Activated CD4-positive, alpha-beta T cell treated with anti-CD3 and anti-CD28 coated beads, Interleukin-2, amount 10 ng/mL, durations not matched to agents 24 days and 14 days (primary cell): ENCODE results near the gene AGRP. TPM values are rescaled to one million over a fixed set of nuclear protein-coding genes. Genes with fewer than 3 reads are reported as not detected.
"Not testable (repeated sequence)": the region's sequence is repeated elsewhere in the genome, so short reads cannot be mapped to it uniquely, and the experiment has no call there.

ENCODE experiments used
- DNase-seq: peaks from one replicate; pipeline ENCODE4 v3.0.0; 2022
- H3K27ac Mint-ChIP-seq: one replicate; pipeline ENCODE4 v1.8.0; 2022; ENCODE audit warnings: mild to moderate bottlenecking, mixed read lengths
- H3K27me3 Mint-ChIP-seq: one replicate; pipeline ENCODE4 v1.8.0; 2022; ENCODE audit warnings: mixed read lengths
- H3K36me3 Mint-ChIP-seq: one replicate; pipeline ENCODE4 v1.8.0; 2022; ENCODE audit warnings: low read depth, mild to moderate bottlenecking, mixed read lengths
- H3K4me1 Mint-ChIP-seq: one replicate; pipeline ENCODE4 v1.8.0; 2021; ENCODE audit warnings: mixed read lengths
- H3K4me3 Mint-ChIP-seq: one replicate; pipeline ENCODE4 v1.8.0; 2022; ENCODE audit warnings: mild to moderate bottlenecking, moderate library complexity, mixed read lengths
- H3K9me3 Mint-ChIP-seq: one replicate; pipeline ENCODE4 v1.8.0; 2021; ENCODE audit warnings: mixed read lengths
- intact Hi-C: fragments of 100-400 bp; cut with micrococcal nuclease; formaldehyde crosslinking; loops from one replicate; pipeline ENCODE4 v1.15.1; 2023
- total RNA-seq: library from RNA; stranded (reverse); gene quantifications from 2 replicates; pipeline ENCODE4 v1.2.3, GENCODE V29; 2022

AGRP gene
- total RNA-seq, 1 donor from 2014 or later: not detected

GRCh38 chr16:67517661-67518423 lies 34.5 kb upstream of the AGRP start:
- H3K27ac Mint-ChIP-seq: no peak overlapping the region
- H3K36me3 Mint-ChIP-seq: no peaks in the 10 kb centered on the region
- intact Hi-C loops: no loop called here
- no peak for DNase-seq
- peaks cover 4% of the 10 kb centered on the region for H3K27me3 Mint-ChIP-seq
- no peaks in the 10 kb centered on the region for H3K9me3 Mint-ChIP-seq
- no peak overlapping the region for H3K4me3 Mint-ChIP-seq
- peaks cover 32% of the 10 kb centered on the region for H3K4me1 Mint-ChIP-seq

- intact Hi-C loops: no loop called here
- Mint-ChIP-seq H3K36me3 (no peaks in the 10 kb centered on the region), H3K9me3 (no peaks in the 10 kb centered on the region), H3K4me3 (no peak overlapping the region), H3K27ac (no peak overlapping the region), H3K4me1 (peaks cover 29% of the 10 kb centered on the region), H3K27me3 (peaks cover 2% of the 10 kb centered on the region)
- DNase-seq: no peak
Measured at GRCh38 chr16:67517155-67517445, 33.8 kb upstream of the AGRP start.

- peaks cover 28% of the 10 kb centered on the region for H3K4me1 Mint-ChIP-seq
- no peaks in the 10 kb centered on the region for H3K36me3 Mint-ChIP-seq
- intact Hi-C loops: no loop called here
Measured at GRCh38 chr16:67516296-67517154, 33.2 kb upstream of the AGRP start.

GRCh38 chr16:67514382-67514828 lies 31.1 kb upstream of the AGRP start:
- peak; percentile 94 for DNase-seq
- intact Hi-C loops: loop anchor here (1.0 kb wide), 2 partner anchors 20 to 33 kb away; partner anchors contain the start of gene ATP6V0D1
- peaks cover 12% of the 10 kb centered on the region for H3K4me1 Mint-ChIP-seq
- H3K27me3 Mint-ChIP-seq: no peaks in the 10 kb centered on the region
- no peak overlapping the region for H3K4me3 Mint-ChIP-seq
- H3K36me3 Mint-ChIP-seq: no peaks in the 10 kb centered on the region
- H3K27ac Mint-ChIP-seq: peak overlapping the region; percentile 84
- H3K9me3 Mint-ChIP-seq: no peaks in the 10 kb centered on the region

More at GRCh38 chr16:67516296-67517154, 33.2 kb upstream of the AGRP start:
- Mint-ChIP-seq H3K27ac (no peak overlapping the region), H3K4me3 (no peak overlapping the region), H3K9me3 (no peaks in the 10 kb centered on the region), H3K27me3 (peaks cover 2% of the 10 kb centered on the region)
- DNase-seq: no peak

GRCh38 chr16:67513892-67514291 lies 30.5 kb upstream of the AGRP start:
- not testable (repeated sequence) for H3K4me3 Mint-ChIP-seq, H3K9me3 Mint-ChIP-seq, H3K4me1 Mint-ChIP-seq, H3K36me3 Mint-ChIP-seq, DNase-seq, H3K27ac Mint-ChIP-seq, H3K27me3 Mint-ChIP-seq
- intact Hi-C loops: loop anchor here (1.0 kb wide), 2 partner anchors 20 to 33 kb away; partner anchors contain the start of gene ATP6V0D1

- H3K27ac Mint-ChIP-seq: no peak overlapping the region
- DNase-seq: no peak
- peaks cover 22% of the 10 kb centered on the region for H3K4me1 Mint-ChIP-seq
- peaks cover 5% of the 10 kb centered on the region for H3K36me3 Mint-ChIP-seq
- H3K9me3 Mint-ChIP-seq: no peaks in the 10 kb centered on the region
- no peak overlapping the region for H3K4me3 Mint-ChIP-seq
- H3K27me3 Mint-ChIP-seq: no peaks in the 10 kb centered on the region
- intact Hi-C loops: no loop called here
Measured at GRCh38 chr16:67509016-67509415, 25.7 kb upstream of the AGRP start.

GRCh38 chr16:67506468-67506867 lies 23.1 kb upstream of the AGRP start:
- no peak overlapping the region for H3K27ac Mint-ChIP-seq
- peaks cover 11% of the 10 kb centered on the region for H3K36me3 Mint-ChIP-seq
- H3K27me3 Mint-ChIP-seq: no peaks in the 10 kb centered on the region
- no peak for DNase-seq
- intact Hi-C loops: no loop called here
- no peak overlapping the region for H3K4me3 Mint-ChIP-seq
- H3K4me1 Mint-ChIP-seq: peaks cover 32% of the 10 kb centered on the region
- no peaks in the 10 kb centered on the region for H3K9me3 Mint-ChIP-seq

- Mint-ChIP-seq H3K4me3 (peak overlapping the region; percentile 41), H3K9me3 (no peaks in the 10 kb centered on the region), H3K27ac (peak overlapping the region; percentile 83), H3K27me3 (no peaks in the 10 kb centered on the region), H3K4me1 (peaks cover 32% of the 10 kb centered on the region), H3K36me3 (peaks cover 15% of the 10 kb centered on the region)
- intact Hi-C loops: no loop called here
- DNase-seq: peak; percentile 90
Measured at GRCh38 chr16:67504031-67505021, 21.0 kb upstream of the AGRP start.

- Mint-ChIP-seq H3K4me3 (no peak overlapping the region), H3K36me3 (peaks cover 12% of the 10 kb centered on the region), H3K4me1 (peaks cover 16% of the 10 kb centered on the region), H3K27ac (no peak overlapping the region), H3K27me3 (no peaks in the 10 kb centered on the region), H3K9me3 (no peaks in the 10 kb centered on the region)
- DNase-seq: no peak
- intact Hi-C loops: no loop called here
Measured at GRCh38 chr16:67499106-67499505, 15.8 kb upstream of the AGRP start.

GRCh38 chr16:67490335-67491096 lies 7.2 kb upstream of the AGRP start:
- H3K27ac Mint-ChIP-seq: no peak overlapping the region

GRCh38 chr16:67489401-67490083 lies 6.2 kb upstream of the AGRP start:
- intact Hi-C loops: loop anchor here (10.0 kb wide), 1 partner anchor 315 kb away; the partner anchor contains the start of genes RANBP10 and TSNAXIP1
- Mint-ChIP-seq H3K36me3 (peaks cover 8% of the 10 kb centered on the region), H3K27me3 (no peaks in the 10 kb centered on the region), H3K4me3 (no peak overlapping the region), H3K9me3 (no peaks in the 10 kb centered on the region), H3K4me1 (peaks cover 8% of the 10 kb centered on the region), H3K27ac (no peak overlapping the region)
- DNase-seq: no peak

More at GRCh38 chr16:67490335-67491096, 7.2 kb upstream of the AGRP start:
- Mint-ChIP-seq H3K4me3 (no peak overlapping the region), H3K27me3 (no peaks in the 10 kb centered on the region), H3K4me1 (peaks cover 8% of the 10 kb centered on the region), H3K9me3 (no peaks in the 10 kb centered on the region), H3K36me3 (peaks cover 5% of the 10 kb centered on the region)
- intact Hi-C loops: no loop called here
- no peak for DNase-seq

GRCh38 chr16:67487561-67487960 lies 4.2 kb upstream of the AGRP start:
- not testable (repeated sequence) for DNase-seq, H3K9me3 Mint-ChIP-seq, H3K27me3 Mint-ChIP-seq, H3K4me3 Mint-ChIP-seq, H3K36me3 Mint-ChIP-seq, H3K27ac Mint-ChIP-seq
- peaks cover 15% of the 10 kb centered on the region for H3K4me1 Mint-ChIP-seq
- intact Hi-C loops: loop anchor here (10.0 kb wide), 1 partner anchor 317 kb away; the partner anchor contains the start of genes RANBP10 and TSNAXIP1
